ENCODE measurements around the gene CNGB1.
"Not testable (repeated sequence)": the region's sequence is repeated elsewhere in the genome, so short reads cannot be mapped to it uniquely, and the experiment has no call there.

The CNGB1 gene

GRCh38 chr16:57886427-57886826 is 84.5 kb downstream of the CNGB1 start:
- no peak for DNase-seq (ENCODE audit: low read depth in 2 of 2)

GRCh38 chr16:57884655-57885133 is 86.2 kb downstream of the CNGB1 start:
- no peak for DNase-seq (ENCODE audit: low read depth in 2 of 2)

GRCh38 chr16:57883953-57884654 is 86.8 kb downstream of the CNGB1 start:
- no peak for DNase-seq (ENCODE audit: low read depth in 2 of 2)

GRCh38 chr16:57883480-57883879 is 87.4 kb downstream of the CNGB1 start:
- no peak for DNase-seq (ENCODE audit: low read depth in 2 of 2)

- DNase-seq (ENCODE audit: low read depth in 2 of 2), result no peak
These were observed 88.1 kb downstream of the CNGB1 start for GRCh38 chr16:57882792-57883191.

GRCh38 chr16:57882206-57882605 is 88.7 kb downstream of the CNGB1 start:
- DNase-seq (ENCODE audit: low read depth in 2 of 2), result no peak

- no peak for DNase-seq (ENCODE audit: low read depth in 2 of 2)
These were observed 92.3 kb downstream of the CNGB1 start for GRCh38 chr16:57878586-57878985.

GRCh38 chr16:57876210-57876609 is 94.7 kb downstream of the CNGB1 start:
- DNase-seq (ENCODE audit: low read depth in 2 of 2), result no peak

- no peak for DNase-seq (ENCODE audit: low read depth in 2 of 2)
These were observed 95.6 kb downstream of the CNGB1 start for GRCh38 chr16:57875347-57875746.

- DNase-seq (ENCODE audit: low read depth in 2 of 2), result no peak
These were observed 97.7 kb downstream of the CNGB1 start for GRCh38 chr16:57873218-57873617.

GRCh38 chr16:57872764-57873163 is 98.2 kb downstream of the CNGB1 start:
- not testable (repeated sequence) for DNase-seq (ENCODE audit: low read depth in 2 of 2)

- DNase-seq (ENCODE audit: low read depth in 2 of 2), result no peak
These were observed 99.5 kb downstream of the CNGB1 start for GRCh38 chr16:57871456-57871855.

- DNase-seq (ENCODE audit: low read depth in 2 of 2), result no peak
These were observed 100.0 kb downstream of the CNGB1 start for GRCh38 chr16:57870753-57871454.

GRCh38 chr16:57868913-57869520 is 101.9 kb downstream of the CNGB1 start:
- no peak for DNase-seq (ENCODE audit: low read depth in 2 of 2)

- DNase-seq (ENCODE audit: low read depth in 2 of 2), result no peak
These were observed 103.8 kb downstream of the CNGB1 start for GRCh38 chr16:57867000-57867561.

GRCh38 chr16:57866529-57866918 is 104.4 kb downstream of the CNGB1 start:
- DNase-seq (ENCODE audit: low read depth in 2 of 2), result no peak

GRCh38 chr16:57865746-57866528 is 105.0 kb downstream of the CNGB1 start:
- no peak for DNase-seq (ENCODE audit: low read depth in 2 of 2)

- DNase-seq (ENCODE audit: low read depth in 2 of 2), result no peak
These were observed 107.3 kb downstream of the CNGB1 start for GRCh38 chr16:57863434-57864160.

- DNase-seq (ENCODE audit: low read depth in 2 of 2), result no peak
These were observed 108.1 kb downstream of the CNGB1 start for GRCh38 chr16:57862698-57863433.

GRCh38 chr16:57859331-57859730 is 111.6 kb downstream of the CNGB1 start:
- DNase-seq (ENCODE audit: low read depth in 2 of 2), result no peak

Data from stimulated activated CD8-positive, alpha-beta memory T cell treated with anti-CD3 and anti-CD28 coated beads, Interleukin-7, amount 100 ng/mL, for 4 hours (primary cell).